IPS-15b (cell line): Measurements from ENCODE around the gene TMEM181.
"Not testable (repeated sequence)": the region's sequence is repeated elsewhere in the genome, so short reads cannot be mapped to it uniquely, and the experiment has no call there.

Source experiments
- H3K27me3 ChIP-seq: one replicate; pipeline ENCODE4 v1.6.1; 2013; ENCODE audit warnings: low read length; ENCODE audit not compliant: control insufficient read depth, insufficient read depth
- H3K36me3 ChIP-seq: one replicate; pipeline ENCODE4 v1.6.1; 2013; ENCODE audit warnings: low read length; ENCODE audit not compliant: control insufficient read depth, insufficient read depth
- H3K4me1 ChIP-seq: one replicate; pipeline ENCODE4 v1.6.1; 2013; ENCODE audit warnings: mild to moderate bottlenecking, low read length; ENCODE audit not compliant: control insufficient read depth, insufficient read depth
- H3K4me3 ChIP-seq: one replicate; pipeline ENCODE4 v1.5.1; 2013; ENCODE audit warnings: low read depth, low read length
- H3K9ac ChIP-seq: one replicate; pipeline ENCODE4 v1.6.1; 2013; ENCODE audit warnings: low read depth, mild to moderate bottlenecking, low read length
- H3K9me3 ChIP-seq: one replicate; pipeline ENCODE4 v1.6.1; 2013; ENCODE audit warnings: mild to moderate bottlenecking, low read length; ENCODE audit not compliant: control insufficient read depth, insufficient read depth

TMEM181 gene

DNA sequence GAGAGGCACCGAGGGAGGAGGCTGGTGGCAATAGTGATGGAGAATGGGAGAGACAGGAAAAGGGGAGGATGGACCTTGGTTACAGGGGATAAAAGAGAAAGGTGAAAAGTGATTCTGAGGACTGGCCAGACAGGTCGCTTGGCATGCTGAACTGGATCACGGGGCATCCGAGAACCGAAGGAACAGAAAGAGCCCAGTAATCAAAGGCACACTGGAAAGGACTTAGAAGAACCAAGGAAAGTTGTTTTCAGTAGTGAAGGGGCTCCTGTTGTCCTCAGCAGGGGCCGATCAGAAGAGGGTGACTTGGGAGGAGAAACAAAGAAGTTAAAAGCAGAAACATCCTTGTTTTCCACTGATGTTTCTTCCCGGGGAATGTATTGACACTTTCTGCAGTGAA lies 108.8 kb downstream of the TMEM181 start:
- no peaks in the 10 kb centered on the region for H3K4me1 ChIP-seq
- no peak overlapping the region for H3K4me3 ChIP-seq
- H3K36me3 ChIP-seq, result no peaks in the 10 kb centered on the region
- no peak overlapping the region for H3K9ac ChIP-seq
- no peaks in the 10 kb centered on the region for H3K9me3 ChIP-seq
- no peaks in the 10 kb centered on the region for H3K27me3 ChIP-seq

DNA sequence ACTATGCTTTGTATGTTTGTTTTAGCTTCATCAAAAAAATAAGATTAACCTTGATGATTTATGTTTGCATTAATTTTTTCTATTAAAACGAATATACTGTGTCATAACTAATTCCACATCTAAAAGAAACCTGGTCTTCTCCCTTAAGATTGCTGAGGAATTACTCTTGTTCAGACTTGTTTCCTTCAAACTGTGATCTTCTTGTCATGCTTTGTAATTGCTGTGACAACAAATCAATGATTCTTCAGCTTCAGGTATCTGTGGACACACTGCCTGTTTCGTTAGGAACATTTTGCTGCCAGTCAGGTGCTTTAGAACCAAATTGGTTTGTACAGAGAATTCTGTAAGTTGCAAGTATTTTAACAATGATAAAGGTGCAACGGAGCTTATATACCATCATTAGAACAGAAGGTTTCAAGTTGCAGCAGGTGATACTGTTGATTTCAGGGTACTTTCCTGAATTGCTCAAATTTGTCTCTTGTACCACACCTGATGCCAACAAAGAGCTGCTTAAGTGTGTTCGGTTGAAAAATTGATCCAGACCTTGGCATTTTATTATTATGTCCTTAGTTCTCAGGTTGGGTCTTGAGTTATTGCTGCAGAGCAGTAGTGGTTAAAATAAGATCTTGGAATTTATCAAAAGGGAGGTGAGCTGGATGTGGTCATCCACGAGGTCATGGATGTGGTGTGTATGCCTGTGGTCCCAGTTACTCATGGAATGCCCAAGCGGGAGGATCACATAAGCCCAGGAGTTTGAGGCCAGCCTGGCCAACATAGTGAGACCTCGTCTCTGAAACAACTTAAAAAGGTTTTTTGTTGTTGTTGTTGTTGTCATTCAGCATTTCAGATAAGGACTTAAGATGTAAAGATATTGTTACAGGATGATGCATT lies 109.5 kb downstream of the TMEM181 start:
- Histone ChIP-seq H3K27me3 (no peaks in the 10 kb centered on the region), H3K4me1 (no peaks in the 10 kb centered on the region), H3K36me3 (no peaks in the 10 kb centered on the region), H3K9me3 (no peaks in the 10 kb centered on the region), H3K4me3 (no peak overlapping the region), H3K9ac (no peak overlapping the region)

DNA sequence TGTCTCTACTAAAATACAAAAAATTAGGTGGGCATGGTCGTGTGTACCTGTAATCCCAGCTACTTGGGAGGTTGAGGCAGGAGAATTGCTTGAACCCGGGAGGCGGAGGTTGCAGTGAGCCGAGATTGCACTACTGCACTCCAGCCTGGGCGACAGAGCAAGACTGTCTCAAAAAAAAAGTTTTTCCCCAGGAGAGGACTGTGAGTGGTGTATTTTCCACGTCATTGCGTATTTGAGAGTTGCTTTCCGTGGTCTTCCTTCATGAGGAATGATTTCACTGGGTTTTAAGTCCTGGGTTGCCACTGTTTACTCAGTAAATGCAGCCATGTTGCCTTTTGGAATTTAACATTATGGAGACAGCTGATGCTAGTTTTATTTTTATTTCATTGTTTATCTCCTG lies 112.2 kb downstream of the TMEM181 start:
- H3K4me1 ChIP-seq, H3K4me3 ChIP-seq, H3K9ac ChIP-seq, H3K9me3 ChIP-seq, H3K27me3 ChIP-seq, H3K36me3 ChIP-seq: not testable (repeated sequence)

DNA sequence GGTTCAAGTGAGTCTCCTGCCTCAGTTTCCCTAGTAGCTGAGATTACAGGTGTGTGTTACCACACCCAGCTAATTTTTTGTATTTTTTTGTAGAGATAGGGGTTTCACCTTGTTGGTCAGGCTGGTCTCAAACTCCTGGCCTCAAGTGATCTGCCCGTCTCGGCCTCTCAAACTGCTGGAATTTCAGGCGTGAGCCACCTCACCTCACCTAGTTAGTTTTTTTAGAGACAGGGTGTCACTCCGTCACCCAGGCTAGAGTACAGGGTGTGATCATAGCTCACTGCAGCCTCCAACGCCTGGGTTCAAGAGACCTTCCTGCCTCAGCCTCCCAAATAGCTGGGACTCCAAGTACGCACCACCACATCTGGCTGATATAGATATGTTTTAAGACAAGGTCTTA lies 112.8 kb downstream of the TMEM181 start:
- H3K36me3 ChIP-seq, result no peaks in the 10 kb centered on the region
- H3K9ac ChIP-seq, result no peak overlapping the region
- no peaks in the 10 kb centered on the region for H3K4me1 ChIP-seq
- no peak overlapping the region for H3K4me3 ChIP-seq
- no peaks in the 10 kb centered on the region for H3K27me3 ChIP-seq
- H3K9me3 ChIP-seq, result no peaks in the 10 kb centered on the region

DNA sequence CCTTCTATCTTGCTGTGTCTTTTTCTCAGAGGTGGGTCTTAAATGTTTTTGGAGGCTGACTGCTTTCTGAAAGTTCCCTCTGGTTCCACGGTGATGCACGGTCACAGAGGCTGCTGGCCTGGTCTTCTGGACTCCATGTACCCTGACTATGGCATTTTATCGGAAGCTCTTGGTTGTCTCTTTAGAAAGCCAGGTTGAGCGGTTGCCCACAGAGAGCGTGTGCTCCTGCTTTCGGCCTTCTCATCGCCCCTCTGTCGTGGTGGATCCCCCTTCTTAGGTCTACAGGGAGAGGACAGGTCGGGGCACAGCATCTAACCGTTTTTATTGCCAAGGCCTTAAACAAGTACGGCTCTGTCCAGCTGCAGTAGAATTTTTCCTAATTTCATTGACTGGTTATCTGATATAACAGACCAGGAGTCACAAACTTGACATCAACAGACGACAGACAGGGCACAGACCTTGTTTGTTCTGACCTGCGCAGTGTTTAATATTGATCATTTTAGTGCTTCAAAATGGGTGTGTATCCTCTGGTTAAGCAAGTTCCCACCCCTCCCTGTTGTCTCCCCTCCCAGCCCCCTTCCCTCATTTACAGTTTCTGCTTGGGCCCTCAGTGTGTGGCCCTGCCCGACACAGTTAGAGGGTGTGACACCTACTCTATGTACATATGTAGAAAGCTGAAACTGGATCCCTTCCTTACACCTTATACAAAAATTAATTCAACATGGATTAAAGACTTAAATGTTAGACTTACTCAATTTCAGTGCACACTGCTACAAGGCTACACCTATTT lies 114.6 kb downstream of the TMEM181 start:
- H3K4me3 ChIP-seq, result no peak overlapping the region
- no peaks in the 10 kb centered on the region for H3K36me3 ChIP-seq
- no peaks in the 10 kb centered on the region for H3K27me3 ChIP-seq
- H3K4me1 ChIP-seq, result no peaks in the 10 kb centered on the region
- no peak overlapping the region for H3K9ac ChIP-seq
- no peaks in the 10 kb centered on the region for H3K9me3 ChIP-seq

DNA sequence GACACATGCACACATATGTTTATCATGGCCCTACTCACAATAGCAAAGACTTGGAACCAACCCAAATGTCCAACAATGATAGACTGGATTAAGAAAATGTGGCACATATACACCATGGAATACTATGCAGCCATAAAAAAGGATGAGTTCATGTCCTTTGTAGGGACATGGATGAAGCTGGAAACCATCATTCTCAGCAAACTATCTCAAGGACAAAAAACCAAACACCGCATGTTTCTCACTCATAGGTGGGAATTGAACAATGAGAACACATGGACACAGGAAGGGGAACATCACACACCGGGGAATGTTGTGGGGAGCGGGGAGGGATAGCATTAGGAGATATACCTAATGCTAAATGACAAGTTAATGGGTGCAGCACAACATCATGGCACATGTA lies 117.2 kb downstream of the TMEM181 start:
- not testable (repeated sequence) for H3K27me3 ChIP-seq, H3K36me3 ChIP-seq, H3K4me1 ChIP-seq, H3K9me3 ChIP-seq, H3K4me3 ChIP-seq, H3K9ac ChIP-seq

DNA sequence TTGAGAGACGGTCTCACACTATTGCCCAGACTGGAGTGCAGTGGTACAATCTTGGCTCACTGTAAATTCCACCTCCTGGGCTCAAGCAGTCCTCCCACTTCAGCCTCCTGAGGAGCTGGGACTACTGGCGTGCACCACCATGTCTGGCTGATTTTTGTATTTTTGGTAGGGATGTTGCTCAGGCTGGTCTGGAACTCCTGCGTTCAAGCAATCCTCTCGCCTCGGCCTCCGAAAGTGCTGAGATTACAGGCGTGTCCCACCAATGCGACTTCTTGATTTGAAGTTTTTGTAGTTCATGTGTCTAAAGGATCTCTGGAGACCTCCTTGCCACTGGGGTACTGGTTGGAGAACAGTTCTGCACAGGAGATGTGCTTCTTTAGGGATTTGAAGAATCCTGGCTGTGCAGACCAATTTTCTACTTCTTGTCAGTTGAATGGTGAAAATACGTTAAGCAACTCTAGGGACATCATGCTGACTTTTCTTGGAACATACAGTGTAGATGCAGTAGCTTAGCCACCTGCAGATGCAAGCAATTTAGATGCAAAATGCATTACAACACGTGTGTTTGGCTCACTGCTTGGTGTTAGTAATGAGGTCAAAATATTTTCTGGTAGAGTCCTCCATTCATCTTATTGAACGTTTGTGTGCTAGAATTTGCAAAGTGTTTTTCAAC lies 118.2 kb downstream of the TMEM181 start:
- H3K4me1 ChIP-seq, result no peaks in the 10 kb centered on the region
- no peak overlapping the region for H3K9ac ChIP-seq
- H3K4me3 ChIP-seq, result no peak overlapping the region
- no peaks in the 10 kb centered on the region for H3K9me3 ChIP-seq
- H3K36me3 ChIP-seq, result no peaks in the 10 kb centered on the region
- no peaks in the 10 kb centered on the region for H3K27me3 ChIP-seq

DNA sequence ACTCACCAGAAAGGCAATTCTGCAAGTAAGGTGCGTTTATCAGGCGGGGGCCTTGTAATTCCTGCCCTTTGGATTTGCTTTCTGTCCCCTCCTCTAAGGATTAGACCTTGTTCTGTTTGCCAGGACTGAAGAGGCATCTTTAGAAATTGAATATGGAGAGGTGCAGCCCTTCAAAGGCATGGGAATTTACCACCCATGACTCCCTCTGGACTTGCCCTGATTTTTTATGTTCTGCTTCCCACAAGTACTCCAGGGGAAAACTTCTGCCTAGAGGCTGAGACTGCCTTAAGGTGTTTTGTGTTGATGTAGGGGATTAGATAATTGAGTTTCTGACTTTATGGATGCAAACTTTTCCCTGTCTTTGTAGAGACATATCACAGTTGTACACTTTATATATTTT lies 120.1 kb downstream of the TMEM181 start:
- Histone ChIP-seq H3K9me3 (no peaks in the 10 kb centered on the region), H3K4me3 (no peak overlapping the region), H3K36me3 (no peaks in the 10 kb centered on the region), H3K27me3 (no peaks in the 10 kb centered on the region), H3K9ac (no peak overlapping the region), H3K4me1 (no peaks in the 10 kb centered on the region)

DNA sequence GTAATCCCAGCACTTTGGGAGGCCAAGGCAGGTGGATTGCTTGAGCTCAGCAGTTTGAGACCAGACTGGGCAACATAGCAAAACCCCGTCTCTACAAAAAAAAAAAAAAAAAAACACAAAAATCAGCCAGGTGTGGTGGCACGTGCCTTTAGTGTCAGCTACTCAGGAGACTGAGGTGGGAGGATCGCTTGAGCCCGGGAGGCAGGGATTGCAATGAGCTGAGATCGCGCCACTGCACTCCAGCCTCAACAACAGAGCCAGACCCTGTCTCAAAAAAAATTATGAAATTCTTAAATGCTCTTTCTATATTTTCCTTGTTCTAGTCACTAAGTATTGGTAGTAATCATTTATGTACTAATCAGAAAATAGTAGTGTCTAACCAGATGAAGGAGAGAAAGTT lies 120.6 kb downstream of the TMEM181 start:
- no peaks in the 10 kb centered on the region for H3K27me3 ChIP-seq
- H3K4me1 ChIP-seq, result no peaks in the 10 kb centered on the region
- H3K4me3 ChIP-seq, result no peak overlapping the region
- H3K9ac ChIP-seq, result no peak overlapping the region
- no peaks in the 10 kb centered on the region for H3K36me3 ChIP-seq
- no peaks in the 10 kb centered on the region for H3K9me3 ChIP-seq

DNA sequence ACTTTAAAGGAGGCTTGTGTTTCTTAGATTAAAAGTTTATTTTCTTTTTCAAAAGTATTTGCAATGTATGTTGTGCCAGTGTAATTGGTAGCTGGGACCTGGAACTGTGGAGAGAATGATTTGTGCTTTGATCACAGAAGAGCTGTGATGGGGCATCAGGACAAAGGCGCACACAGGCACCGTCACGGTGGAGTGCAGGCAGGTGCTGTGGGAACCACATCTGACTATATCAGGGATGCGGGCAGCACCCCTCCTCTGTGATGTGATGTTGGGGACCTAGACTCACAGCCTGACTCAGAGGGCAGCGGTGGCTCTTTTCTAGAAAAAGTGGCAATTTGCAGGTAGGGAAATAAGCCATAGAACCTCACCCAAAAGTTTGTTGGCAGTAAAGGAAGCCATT lies 124.4 kb downstream of the TMEM181 start:
- Histone ChIP-seq H3K9me3 (no peaks in the 10 kb centered on the region), H3K4me1 (peaks cover 3% of the 10 kb centered on the region), H3K27me3 (no peaks in the 10 kb centered on the region), H3K36me3 (no peaks in the 10 kb centered on the region), H3K9ac (no peak overlapping the region), H3K4me3 (no peak overlapping the region)

DNA sequence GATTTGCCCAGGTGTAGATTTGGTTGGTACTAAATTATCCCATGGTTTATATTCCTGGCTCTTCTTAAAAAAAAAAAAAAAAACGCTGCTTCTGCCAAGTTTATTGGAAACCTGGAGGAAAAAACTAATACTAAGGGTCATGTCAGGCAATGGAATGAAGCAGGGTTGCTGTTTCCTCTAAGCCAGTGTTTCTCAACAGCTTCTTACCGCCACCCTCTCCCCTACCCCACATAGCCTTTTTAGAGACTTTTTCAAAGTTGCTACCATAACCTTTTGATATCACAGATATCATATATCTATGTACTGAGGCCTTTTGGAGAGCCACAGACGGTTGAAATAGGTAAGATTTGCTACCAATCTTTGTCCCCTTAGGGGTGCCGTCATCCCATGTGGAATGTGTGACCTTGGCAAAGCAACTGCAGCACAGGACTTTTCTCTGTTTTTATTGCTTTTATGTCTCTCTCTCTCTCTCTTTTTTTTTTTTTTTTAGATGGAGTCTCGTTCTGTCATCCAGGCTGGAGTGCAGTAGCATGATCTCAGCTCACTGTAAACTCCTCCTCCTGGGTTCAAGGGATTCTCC lies 124.9 kb downstream of the TMEM181 start:
- no peaks in the 10 kb centered on the region for H3K9me3 ChIP-seq
- H3K4me3 ChIP-seq, result no peak overlapping the region
- H3K36me3 ChIP-seq, result no peaks in the 10 kb centered on the region
- H3K27me3 ChIP-seq, result no peaks in the 10 kb centered on the region
- H3K4me1 ChIP-seq, result peaks cover 3% of the 10 kb centered on the region
- H3K9ac ChIP-seq, result no peak overlapping the region
